Thyroid gland (tissue), 4 donors: Measurements from ENCODE around the gene PLET1. TPM values are rescaled to one million over a fixed set of nuclear protein-coding genes. Genes with fewer than 3 reads are reported as not detected.

ENCODE experiments used
- DNase-seq, 2 donors: peaks; one replicate each; pipeline ENCODE4 v3.0.0-alpha.2; 2019
- H3K27ac ChIP-seq, 3 donors: fragments of 200-600 bp; sonication (generic); 1 replicate in 2 of 3; 2 replicates in 1 of 3; pipeline ENCODE4 v1.5.1; 2016 to 2019; ENCODE audit warnings: mild to moderate bottlenecking in 1 of 3, moderate library complexity in 1 of 3
- H3K27me3 ChIP-seq: fragments of 200-600 bp; sonication (generic); one replicate; pipeline ENCODE4 v1.5.1; 2019
- H3K36me3 ChIP-seq, 2 donors: fragments of 200-600 bp; sonication (generic); one replicate each; pipeline ENCODE4 v1.5.1; 2016 to 2019
- H3K4me1 ChIP-seq, 2 donors: fragments of 200-600 bp; sonication (generic); one replicate each; pipeline ENCODE4 v1.5.1; 2017 to 2019
- H3K4me3 ChIP-seq, 3 donors: fragments of 200-600 bp; sonication (generic); replicated peaks in 1 of 3; 1 replicate in 2 of 3; 2 replicates in 1 of 3; pipeline ENCODE4 v1.5.1; 2016; ENCODE audit warnings: mild to moderate bottlenecking in 1 of 3
- H3K9me3 ChIP-seq: fragments of 200-600 bp; sonication (generic); one replicate; pipeline ENCODE4 v1.5.1; 2017
- POLR2A ChIP-seq, 2 donors: fragments of 450-650 bp; IDR thresholded peaks; one replicate each; pipeline ENCODE4 v1.6.1; 2017; ENCODE audit warnings: antibody characterized with exemption in 2 of 2, mild to moderate bottlenecking in 2 of 2, moderate library complexity in 1 of 2
- WGBS, 2 donors: methylation state at CpG; one replicate each; pipeline ENCODE4 v1.1.5; 2017; 5-methylcytosine and 5-hydroxymethylcytosine counted together
- intact Hi-C: fragments of 100-400 bp; cut with DNase I; formaldehyde crosslinking; loops from one replicate; pipeline ENCODE4 v1.15.1; 2023
- total RNA-seq, 4 donors: library from RNA; depleted of rRNA; stranded (reverse); fragments of >200 nt; gene quantifications; one replicate each; pipeline ENCODE4 v1.2.3, GENCODE V29; 2016
- TF ChIP-seq, protein P1 (sequence below), 6 experiments: fragments of 200-600 bp in 3 of 6; fragments of 450-650 bp in 3 of 6; sonication (generic) in 3 of 6; IDR thresholded peaks; one replicate each; pipeline ENCODE4 v1.5.1; 2016 to 2019; ENCODE audit warnings: antibody characterized with exemption in 6 of 6, mild to moderate bottlenecking in 2 of 6, inconsistent platforms in 1 of 6, moderate library complexity in 1 of 6

Gene PLET1
- total RNA-seq, 4 donors from 2014 or later, result not detected

DNA sequence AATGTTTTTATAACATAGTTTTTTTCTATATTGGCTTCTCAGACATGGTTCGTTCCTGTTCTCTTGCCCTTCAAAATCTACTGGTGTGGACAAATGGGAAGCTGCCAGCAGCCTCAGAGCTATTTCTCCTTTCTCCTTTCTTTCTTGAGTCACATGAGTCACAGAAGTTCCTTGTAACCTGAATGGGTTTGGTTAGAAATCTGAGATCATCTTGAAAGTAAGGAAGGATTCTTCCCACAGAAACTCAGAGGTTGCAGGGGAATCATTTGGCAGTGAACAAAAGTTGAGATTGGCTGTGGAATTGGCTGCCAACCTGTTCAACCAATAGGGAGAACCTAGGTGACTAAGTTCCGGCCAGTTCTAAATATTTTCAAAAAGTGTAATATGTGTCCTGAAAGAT lies 12.5 kb downstream of the PLET1 start:
- no peaks in the 10 kb centered on the region for H3K27me3 ChIP-seq
- no peak overlapping the region for H3K27ac ChIP-seq
- H3K4me1 ChIP-seq, result no peaks in the 10 kb centered on the region
- H3K4me3 ChIP-seq, result no peak overlapping the region
- peak; percentile 9 to 38 for DNase-seq
- WGBS, 2 donors, result 69 to 77% methylated on average over 2 of the region's 2 CpGs
- intact Hi-C loops, result no loop called here
- peaks cover 0 to 5% of the 10 kb centered on the region in 2 donors for H3K36me3 ChIP-seq
- H3K9me3 ChIP-seq, result no peaks in the 10 kb centered on the region
- no peak for TF ChIP-seq POLR2A (IDR thresholded peaks at IDR 0.05)
- TF ChIP-seq, protein P1, sequence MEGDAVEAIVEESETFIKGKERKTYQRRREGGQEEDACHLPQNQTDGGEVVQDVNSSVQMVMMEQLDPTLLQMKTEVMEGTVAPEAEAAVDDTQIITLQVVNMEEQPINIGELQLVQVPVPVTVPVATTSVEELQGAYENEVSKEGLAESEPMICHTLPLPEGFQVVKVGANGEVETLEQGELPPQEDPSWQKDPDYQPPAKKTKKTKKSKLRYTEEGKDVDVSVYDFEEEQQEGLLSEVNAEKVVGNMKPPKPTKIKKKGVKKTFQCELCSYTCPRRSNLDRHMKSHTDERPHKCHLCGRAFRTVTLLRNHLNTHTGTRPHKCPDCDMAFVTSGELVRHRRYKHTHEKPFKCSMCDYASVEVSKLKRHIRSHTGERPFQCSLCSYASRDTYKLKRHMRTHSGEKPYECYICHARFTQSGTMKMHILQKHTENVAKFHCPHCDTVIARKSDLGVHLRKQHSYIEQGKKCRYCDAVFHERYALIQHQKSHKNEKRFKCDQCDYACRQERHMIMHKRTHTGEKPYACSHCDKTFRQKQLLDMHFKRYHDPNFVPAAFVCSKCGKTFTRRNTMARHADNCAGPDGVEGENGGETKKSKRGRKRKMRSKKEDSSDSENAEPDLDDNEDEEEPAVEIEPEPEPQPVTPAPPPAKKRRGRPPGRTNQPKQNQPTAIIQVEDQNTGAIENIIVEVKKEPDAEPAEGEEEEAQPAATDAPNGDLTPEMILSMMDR (IDR thresholded peaks at IDR 0.05), result no peak

DNA sequence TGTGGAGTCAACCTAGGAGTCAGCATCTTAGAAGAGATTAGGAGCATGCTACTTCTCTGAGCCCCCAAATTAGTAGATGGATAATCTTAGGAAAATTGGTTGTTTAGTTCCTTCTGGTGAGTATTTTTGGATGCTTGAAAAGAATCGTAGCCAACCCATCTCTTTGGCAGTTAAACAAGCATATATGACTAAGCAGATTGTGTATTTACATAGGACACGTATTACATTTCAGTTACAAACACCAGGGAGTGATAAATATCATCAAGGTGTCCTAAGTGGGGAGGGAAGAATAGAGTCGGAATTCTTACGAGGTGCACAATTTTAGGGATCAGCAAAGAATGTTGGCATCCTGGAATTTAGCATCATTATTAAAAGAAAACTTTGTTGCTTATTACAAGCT lies 13.5 kb downstream of the PLET1 start:
- H3K4me3 ChIP-seq, result no peak overlapping the region
- intact Hi-C loops, result no loop called here
- no peaks in the 10 kb centered on the region for H3K4me1 ChIP-seq
- 72 to 81% methylated on average over 4 of the region's 4 CpGs for WGBS, 2 donors
- DNase-seq, result no peak
- no peaks in the 10 kb centered on the region for H3K9me3 ChIP-seq
- peaks cover 0 to 5% of the 10 kb centered on the region in 2 donors for H3K36me3 ChIP-seq
- TF ChIP-seq, protein P1 (IDR thresholded peaks at IDR 0.05), result no peak
- TF ChIP-seq POLR2A (IDR thresholded peaks at IDR 0.05), result no peak
- no peaks in the 10 kb centered on the region for H3K27me3 ChIP-seq
- H3K27ac ChIP-seq, result no peak overlapping the region

DNA sequence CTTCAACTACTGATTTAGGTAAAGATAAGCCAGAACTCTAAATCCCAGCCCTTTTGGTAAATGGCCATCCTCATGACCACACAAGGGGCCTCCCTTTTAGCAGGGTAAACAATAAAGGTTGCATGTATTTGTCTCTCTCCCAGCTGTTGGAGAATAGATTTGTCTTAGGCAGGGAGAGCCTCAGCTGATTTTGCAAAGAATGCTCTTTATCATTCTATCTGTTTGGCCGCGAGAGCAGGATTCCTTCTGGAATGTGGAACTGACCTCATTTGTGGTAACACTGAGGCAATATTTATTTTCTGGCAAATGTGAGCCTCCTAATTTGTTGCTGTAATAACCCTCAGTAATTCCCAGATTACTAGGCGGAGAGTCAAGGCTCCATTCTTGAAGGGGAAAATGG lies 19.2 kb downstream of the PLET1 start:
- no peak overlapping the region for H3K4me3 ChIP-seq
- 66 to 69% methylated on average over 3 of the region's 3 CpGs for whole genome bisulfite sequencing, 2 donors
- TF ChIP-seq, protein P1 (IDR thresholded peaks at IDR 0.05), result no peak
- TF ChIP-seq POLR2A (IDR thresholded peaks at IDR 0.05), result no peak
- intact Hi-C loops, result no loop called here
- H3K27me3 ChIP-seq, result no peaks in the 10 kb centered on the region
- H3K9me3 ChIP-seq, result no peaks in the 10 kb centered on the region
- DNase-seq, result no peak
- peaks cover 13 to 14% of the 10 kb centered on the region in 2 donors for H3K36me3 ChIP-seq
- H3K4me1 ChIP-seq, result no peaks in the 10 kb centered on the region
- H3K27ac ChIP-seq, result peak overlapping the region in 1 of 3 donors; percentile 22

DNA sequence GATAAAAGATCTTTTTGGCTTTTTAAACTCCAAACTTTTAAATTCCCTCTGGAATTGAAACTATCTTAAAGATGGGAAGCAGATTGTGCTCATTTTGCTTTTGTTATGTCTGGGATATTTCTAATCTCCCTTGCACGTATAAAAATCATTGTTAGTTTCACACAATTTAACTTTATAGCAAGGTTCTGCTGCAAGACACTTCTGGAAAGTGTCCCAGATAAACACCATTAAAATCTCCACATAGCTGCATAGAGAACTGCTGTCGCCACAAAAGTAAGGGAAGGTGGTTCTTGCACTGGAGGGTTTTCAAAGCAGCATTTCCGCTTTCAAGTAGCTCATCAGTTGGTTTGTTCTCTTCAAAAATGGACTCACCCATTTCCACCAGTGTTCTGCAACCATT lies 22.6 kb downstream of the PLET1 start:
- H3K27me3 ChIP-seq, result no peaks in the 10 kb centered on the region
- H3K36me3 ChIP-seq, result peaks cover 17 to 36% of the 10 kb centered on the region in 2 donors
- H3K9me3 ChIP-seq, result no peaks in the 10 kb centered on the region
- no peak overlapping the region for H3K4me3 ChIP-seq
- no peak overlapping the region for H3K27ac ChIP-seq
- no peaks in the 10 kb centered on the region for H3K4me1 ChIP-seq
- TF ChIP-seq POLR2A (IDR thresholded peaks at IDR 0.05), result no peak
- TF ChIP-seq, protein P1 (IDR thresholded peaks at IDR 0.05), result no peak
- DNase-seq, result no peak
- 88 to 95% methylated on average over 3 of the region's 3 CpGs for WGBS, 2 donors
- intact Hi-C loops, result no loop called here

DNA sequence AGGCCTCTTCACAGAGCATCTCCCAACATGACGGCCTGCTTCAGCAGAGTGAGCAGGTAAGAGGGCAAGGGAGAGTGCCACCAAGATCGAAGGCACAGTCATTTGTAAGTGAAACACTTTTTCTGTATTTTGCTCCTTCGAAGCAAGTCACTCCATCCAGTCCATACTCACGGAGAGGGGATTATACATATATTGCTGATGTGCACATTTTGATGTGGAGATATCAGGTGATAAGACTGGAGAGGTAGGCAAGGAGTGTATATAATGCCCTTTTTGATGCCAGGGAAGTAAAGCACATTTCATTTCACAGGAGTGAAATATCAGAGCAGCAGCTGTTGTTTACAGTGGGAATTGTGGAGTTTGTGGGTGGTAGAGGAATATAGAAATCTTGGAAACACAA lies 23.2 kb downstream of the PLET1 start:
- Histone ChIP-seq H3K27me3 (no peaks in the 10 kb centered on the region), H3K4me3 (no peak overlapping the region), H3K4me1 (no peaks in the 10 kb centered on the region), H3K9me3 (no peaks in the 10 kb centered on the region), H3K27ac (no peak overlapping the region), H3K36me3 (peaks cover 17 to 36% of the 10 kb centered on the region in 2 donors)
- intact Hi-C loops, result no loop called here
- DNase-seq, result no peak
- TF ChIP-seq, protein P1 (IDR thresholded peaks at IDR 0.05), result no peak
- no peak for TF ChIP-seq POLR2A (IDR thresholded peaks at IDR 0.05)
- 83 to 84% methylated on average over 4 of the region's 4 CpGs for WGBS, 2 donors
